ENCODE results near the gene CBLB.
A peak's percentile ranks its signal among the peaks of the same experiment; 100 is the strongest.

CBLB gene

DNA sequence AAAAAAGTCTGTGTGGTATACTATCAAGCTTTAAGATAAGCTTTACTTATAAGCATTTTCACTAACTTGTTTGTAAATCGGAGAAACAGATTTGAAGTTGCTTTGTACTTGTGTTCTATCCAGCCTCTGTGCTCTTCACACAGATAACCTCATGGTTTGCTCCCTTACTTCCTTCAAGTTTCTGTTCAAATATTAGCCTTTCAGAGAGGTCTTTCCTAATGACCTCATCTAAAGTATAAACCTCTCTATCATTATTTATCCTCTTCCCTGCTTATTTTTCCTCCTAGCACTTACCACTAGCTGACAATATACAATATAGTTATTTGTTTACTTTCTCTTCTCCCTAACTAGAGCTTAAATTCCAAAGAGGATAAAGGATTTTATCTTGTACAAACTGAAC, 180.0 kb downstream of the CBLB start:
- no peak for DNase-seq (ENCODE audit: low read depth)

DNA sequence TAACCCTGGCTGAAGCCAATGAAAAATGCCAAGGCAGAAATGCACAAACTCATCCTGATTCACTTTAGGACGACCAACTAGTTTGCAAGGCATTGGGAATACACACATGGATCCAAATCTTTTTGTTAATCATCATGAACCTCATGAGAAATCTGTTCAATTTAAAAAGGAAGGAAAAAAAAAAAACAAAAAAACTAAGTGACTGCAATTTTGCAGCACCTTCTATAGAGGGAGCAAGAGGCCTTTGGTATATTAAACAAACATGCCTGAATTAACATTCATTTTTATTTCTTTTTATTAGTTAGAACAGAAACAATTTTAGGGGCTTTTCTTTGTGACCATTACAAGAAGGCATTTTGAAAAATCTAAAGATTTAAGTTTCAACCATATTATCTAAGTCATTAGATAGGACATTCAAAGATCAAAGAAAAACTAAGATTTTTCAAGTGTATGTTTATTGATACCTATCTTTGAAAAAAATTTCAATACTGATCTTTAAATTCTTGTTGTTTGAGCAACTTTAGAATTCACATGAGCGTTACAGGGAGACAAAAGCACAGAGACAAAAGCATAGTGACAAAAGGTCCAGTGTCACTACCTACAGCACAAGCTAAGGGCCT, 182.4 kb downstream of the CBLB start:
- DNase-seq (ENCODE audit: low read depth), result no peak

DNA sequence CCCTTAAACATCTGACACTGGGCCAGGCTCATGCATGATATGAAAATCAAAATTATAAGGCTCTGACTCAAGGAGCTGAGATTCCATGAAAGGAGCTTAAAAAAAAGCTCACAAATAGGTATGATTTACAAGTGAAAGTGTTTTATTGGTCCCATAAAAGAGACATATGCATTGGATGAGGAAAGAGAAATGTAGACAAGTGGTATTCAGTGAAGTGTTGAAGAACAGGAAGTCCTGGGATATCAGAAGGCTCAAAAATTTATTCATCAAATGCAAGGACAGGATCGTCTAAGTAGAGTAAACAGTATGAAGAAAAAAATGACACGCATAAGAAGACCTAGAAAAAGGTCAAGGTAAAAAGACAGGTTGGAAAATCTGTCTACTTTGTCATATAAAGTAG, 188.9 kb downstream of the CBLB start:
- DNase-seq (ENCODE audit: low read depth), result no peak

DNA sequence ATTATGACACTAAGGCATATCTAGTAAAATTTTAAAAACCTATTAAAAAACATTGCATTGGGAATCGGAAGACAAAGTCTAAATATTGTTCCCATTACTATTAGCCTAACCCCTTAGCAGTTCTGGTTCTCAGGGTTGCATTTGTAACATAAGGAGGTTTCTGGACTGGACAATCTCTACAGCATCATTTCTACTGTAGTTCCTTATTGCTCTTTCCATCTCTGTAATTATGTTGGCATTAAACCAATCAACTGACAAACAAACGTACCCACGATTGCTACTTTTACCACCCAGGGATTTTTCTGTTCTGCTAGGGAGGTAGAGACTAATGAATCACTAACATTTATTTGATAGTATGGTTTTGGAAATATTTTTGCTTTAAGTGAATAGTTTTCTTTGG, 190.8 kb downstream of the CBLB start:
- DNase-seq (ENCODE audit: low read depth), result no peak

DNA sequence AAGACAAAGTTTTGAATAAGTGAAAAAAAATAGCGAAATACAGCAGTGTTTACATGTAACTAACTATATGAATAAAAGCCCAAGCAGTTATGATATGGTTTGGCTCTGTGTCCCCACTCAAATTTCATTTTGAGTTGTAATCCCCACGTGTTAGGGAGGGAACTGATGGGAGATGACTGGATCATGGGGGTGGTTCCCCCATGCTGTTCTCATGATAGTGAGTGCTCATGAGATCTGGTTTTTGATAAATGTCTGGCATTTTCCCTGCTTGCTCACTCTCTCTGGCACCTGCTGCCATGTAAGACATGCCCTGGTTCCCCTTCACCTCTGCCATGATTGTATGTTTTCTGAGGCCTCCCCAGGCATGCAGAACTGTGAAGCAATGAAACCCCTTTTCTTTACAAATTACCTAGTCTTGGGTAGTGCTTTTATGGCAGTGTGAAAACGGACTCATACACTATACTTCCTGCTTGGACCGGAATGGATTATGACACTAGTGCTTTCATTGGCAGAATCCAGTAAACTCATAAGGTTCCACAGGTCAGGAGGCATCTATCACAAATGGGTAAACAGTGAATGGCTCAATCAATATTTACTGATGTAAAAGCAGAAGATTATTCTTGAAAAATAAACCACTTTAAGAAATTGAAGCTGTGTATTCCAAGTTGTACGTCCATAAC, 192.1 kb downstream of the CBLB start:
- DNase-seq (ENCODE audit: low read depth), result peak; percentile 10

DNA sequence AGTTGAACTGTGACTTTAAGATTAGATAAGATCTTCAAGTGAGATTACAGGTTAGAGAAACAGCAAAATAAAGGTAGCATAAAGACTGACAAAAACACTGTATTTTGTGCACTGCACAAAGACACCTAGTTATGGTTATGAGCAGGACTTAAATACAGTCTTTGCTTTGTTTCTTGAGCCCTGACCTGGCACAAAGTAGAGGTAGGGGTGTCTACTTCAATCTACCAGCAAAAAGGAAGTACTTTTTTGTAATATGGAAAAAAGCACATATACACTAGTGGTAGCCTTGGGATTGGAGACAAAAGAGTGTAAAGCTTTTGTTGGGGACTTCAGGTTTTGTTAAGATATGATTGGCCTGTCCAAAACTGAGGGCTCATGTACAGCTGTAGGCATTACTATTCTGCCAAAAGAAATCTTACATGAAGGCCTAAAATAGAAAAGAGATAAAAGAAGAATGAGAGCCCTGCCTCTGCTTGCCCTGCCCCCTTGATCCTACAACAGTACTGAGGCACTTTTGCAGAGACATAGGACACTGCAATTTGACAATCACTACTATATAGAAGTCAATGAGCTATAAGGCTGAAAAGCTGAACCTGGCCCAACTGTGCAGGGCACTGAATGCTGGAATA, 194.3 kb downstream of the CBLB start:
- DNase-seq (ENCODE audit: low read depth), result no peak

GRCh38 chr3:105672996-105673395, 195.8 kb downstream of the CBLB start:
- no peak for DNase-seq (ENCODE audit: low read depth)

GRCh38 chr3:105662306-105662705, 206.5 kb downstream of the CBLB start:
- no peak for DNase-seq (ENCODE audit: low read depth)

GRCh38 chr3:105661461-105661860, 207.4 kb downstream of the CBLB start:
- no peak for DNase-seq (ENCODE audit: low read depth)

GRCh38 chr3:105656651-105657504, 211.9 kb downstream of the CBLB start:
- no peak for DNase-seq (ENCODE audit: low read depth)

GRCh38 chr3:105653868-105654267, 214.9 kb downstream of the CBLB start:
- no peak for DNase-seq (ENCODE audit: low read depth)

DNA sequence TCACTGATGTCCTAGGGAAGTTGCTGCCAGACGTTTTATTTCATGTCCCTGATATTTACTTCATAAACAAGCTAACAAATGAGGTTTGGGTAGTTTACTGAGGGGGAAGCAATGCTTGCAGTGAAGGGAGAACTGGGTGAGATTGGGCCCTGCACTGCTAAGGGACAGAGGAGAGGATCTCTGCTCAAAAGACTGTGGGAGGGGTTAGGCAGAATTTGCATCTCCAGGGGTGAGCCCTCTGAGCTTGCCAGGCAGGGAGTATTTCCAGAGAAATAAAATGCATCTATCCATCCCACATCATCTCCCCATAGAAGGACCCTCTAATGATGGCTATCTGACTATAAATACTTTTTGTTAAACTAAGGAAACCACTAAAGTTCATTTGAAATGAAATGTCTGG, 215.6 kb downstream of the CBLB start:
- no peak for DNase-seq (ENCODE audit: low read depth)

GRCh38 chr3:105649480-105649879, 219.3 kb downstream of the CBLB start:
- no peak for DNase-seq (ENCODE audit: low read depth)

GRCh38 chr3:105647047-105647446, 221.8 kb downstream of the CBLB start:
- DNase-seq (ENCODE audit: low read depth), result no peak

DNA sequence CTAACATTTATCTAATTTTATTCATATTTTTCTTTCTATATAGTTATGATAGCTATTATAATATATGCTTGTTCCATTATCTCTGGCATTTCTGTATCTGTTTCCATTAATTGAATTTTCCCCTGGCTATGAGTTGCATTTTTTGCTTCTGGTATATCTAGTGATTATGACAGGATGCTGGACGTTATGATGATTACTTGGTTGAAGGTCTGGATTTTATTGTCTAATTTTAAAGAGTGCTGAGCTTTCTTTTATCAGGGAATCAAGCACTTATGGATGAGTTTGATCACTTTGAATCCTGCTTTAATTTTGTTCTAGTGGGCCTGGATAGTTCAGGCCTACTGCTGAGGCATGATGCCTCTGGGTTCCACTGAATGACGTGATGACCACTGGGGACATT, 229.7 kb downstream of the CBLB start:
- no peak for DNase-seq (ENCODE audit: low read depth)

GRCh38 chr3:105634708-105635107, 234.1 kb downstream of the CBLB start:
- no peak for DNase-seq (ENCODE audit: low read depth)

GRCh38 chr3:105629718-105630117, 239.1 kb downstream of the CBLB start:
- no peak for DNase-seq (ENCODE audit: low read depth)

DNA sequence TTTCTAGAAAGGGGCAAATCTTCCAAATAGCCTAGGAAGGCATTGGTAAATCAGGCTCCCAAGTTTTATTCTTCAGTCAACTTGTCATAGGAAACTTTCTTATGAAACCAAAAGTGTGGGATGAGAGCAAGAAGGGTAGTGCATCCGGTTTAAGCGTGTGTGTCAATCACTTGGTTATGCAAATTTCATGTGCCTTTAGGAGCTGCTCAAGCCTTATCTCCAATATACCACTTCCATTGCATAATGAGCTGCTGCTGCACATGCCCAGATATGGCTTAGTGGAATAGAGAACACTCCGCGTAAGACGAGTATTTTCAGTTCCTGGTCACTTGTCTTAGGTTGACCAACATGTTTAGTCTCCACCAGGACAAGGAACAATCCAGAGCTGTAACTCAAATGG, 242.1 kb downstream of the CBLB start:
- DNase-seq (ENCODE audit: low read depth), result no peak

DNA sequence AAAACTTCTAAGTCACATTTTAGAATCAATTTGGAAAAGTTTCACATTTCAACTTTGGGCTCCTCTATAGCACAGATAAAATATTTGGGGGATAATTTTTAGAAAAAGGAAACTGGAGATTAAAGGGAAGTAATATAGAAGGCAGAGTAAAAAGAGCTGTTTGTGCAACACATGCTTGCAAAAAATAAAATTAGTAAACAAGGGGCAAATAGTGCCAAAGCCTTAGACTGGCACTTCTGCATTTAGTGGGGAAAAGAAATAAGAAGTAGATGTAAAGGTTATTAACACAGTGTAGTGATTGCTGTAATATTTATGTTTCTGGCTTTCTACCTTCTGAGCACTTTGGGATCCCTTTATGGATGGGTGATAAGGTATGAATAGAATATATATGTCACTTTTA, 246.6 kb downstream of the CBLB start:
- no peak for DNase-seq (ENCODE audit: low read depth)

DNA sequence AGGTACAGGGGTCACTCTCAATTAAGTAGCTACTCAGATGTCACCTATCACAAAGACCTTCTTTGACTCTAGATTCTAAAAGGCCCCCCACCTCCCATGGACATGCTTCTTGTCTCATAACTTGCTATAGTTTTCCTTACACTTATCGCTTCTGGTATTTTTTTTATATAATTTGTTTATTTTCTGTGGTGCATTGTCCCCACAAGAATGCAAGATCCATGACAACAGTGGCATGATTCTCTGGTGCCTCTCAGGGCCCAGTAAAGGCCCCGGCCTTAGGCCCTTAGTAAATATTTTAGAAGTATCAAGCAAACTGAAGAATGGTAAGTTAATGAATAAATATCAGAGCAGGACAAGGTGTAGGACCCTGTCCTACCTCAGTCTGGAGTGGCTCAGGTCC, 248.6 kb downstream of the CBLB start:
- DNase-seq (ENCODE audit: low read depth), result no peak

DNA sequence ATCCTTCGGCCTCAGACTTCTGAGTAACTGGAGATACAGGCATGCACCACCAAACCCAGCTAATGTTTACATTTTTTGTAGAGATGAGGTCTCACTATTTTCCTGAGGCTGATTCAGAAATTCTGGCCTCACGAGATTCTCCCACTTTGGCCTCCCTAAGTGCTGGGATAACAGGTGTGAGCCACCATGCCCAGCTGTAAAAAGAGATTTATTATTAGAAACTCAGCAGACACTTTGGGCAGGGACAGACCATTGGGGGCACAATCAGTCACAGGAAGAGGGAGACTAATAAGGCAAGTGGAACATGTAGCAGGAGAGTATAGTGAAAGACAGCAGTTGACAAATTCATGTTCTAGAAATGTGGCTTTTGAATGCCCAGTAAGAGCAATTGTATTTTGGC, 249.2 kb downstream of the CBLB start:
- no peak for DNase-seq (ENCODE audit: low read depth)

DNA sequence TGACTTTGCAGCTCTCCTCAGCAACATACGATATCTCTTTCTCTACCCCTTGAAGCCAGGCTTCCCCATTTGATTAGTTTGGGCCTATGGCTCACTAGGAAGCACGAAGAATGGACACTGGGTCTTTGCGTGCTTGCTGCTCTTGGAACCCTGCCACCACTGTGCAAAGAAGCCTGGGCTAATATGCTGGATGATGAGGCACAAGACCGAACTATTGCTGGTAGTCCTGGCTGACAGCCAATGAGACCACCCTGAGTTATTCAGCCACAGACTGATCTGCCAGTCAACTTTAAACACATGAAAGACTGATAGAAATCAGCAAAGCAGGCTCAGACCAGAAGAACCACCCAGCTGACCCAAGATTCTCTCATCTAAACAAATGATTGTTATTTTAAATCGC, 250.3 kb downstream of the CBLB start:
- DNase-seq (ENCODE audit: low read depth), result no peak
